HepG2 (cell line): ENCODE results near the gene SETD1A. TPM values are rescaled to one million over a fixed set of nuclear protein-coding genes. Genes with fewer than 3 reads are reported as not detected.

Experiments used
- CBX5 ChIP-seq: sonication (generic); formaldehyde crosslinking; IDR thresholded peaks from 2 replicates; pipeline ENCODE4 v1.4.0; 2020; ENCODE audit warnings: missing genetic modification reagents, borderline replicate concordance
- CREBL2 ChIP-seq: sonication (generic); formaldehyde crosslinking; IDR thresholded peaks from 2 replicates; pipeline ENCODE4 v1.8.1; 2023; ENCODE audit warnings: missing genetic modification reagents, mild to moderate bottlenecking, borderline replicate concordance
- CREM ChIP-seq, 2 experiments: sonication (generic) in 1 of 2; formaldehyde crosslinking in 1 of 2; IDR thresholded peaks; 2 replicates each; pipeline versions ENCODE4 v1.4.0 to v1.6.1; 2016 to 2020; ENCODE audit warnings: antibody characterized with exemption in 1 of 2, mild to moderate bottlenecking in 1 of 2, missing genetic modification reagents in 1 of 2
- FOXA3 ChIP-seq: IDR thresholded peaks from 2 replicates; pipeline ENCODE4 v1.6.1; 2016; ENCODE audit warnings: missing genetic modification reagents, missing compliant biosample characterization
- KDM5B ChIP-seq: sonication (generic); formaldehyde crosslinking; IDR thresholded peaks from 2 replicates; pipeline ENCODE4 v1.4.0; 2020; ENCODE audit warnings: missing genetic modification reagents, mild to moderate bottlenecking, borderline replicate concordance
- PRPF4 ChIP-seq: fragments of 200-400 bp; formaldehyde crosslinking; IDR thresholded peaks from 2 replicates; pipeline ENCODE4 v1.6.1; 2016; ENCODE audit warnings: low read length, low read depth; ENCODE audit not compliant: poor library complexity, severe bottlenecking
- RFX1 ChIP-seq: fragments of 450-650 bp; IDR thresholded peaks from 2 replicates; pipeline ENCODE4 v1.6.1; 2017
- SP2 ChIP-seq: sonication (generic); formaldehyde crosslinking; IDR thresholded peaks from 2 replicates; pipeline ENCODE4 v1.5.1; 2020; ENCODE audit warnings: mild to moderate bottlenecking, missing genetic modification reagents
- THYN1 ChIP-seq: sonication (generic); formaldehyde crosslinking; IDR thresholded peaks from 2 replicates; pipeline ENCODE4 v1.8.1; 2023; ENCODE audit warnings: low read depth, mild to moderate bottlenecking, moderate library complexity, missing genetic modification reagents, borderline replicate concordance
- ZBTB37 ChIP-seq: sonication (generic); formaldehyde crosslinking; IDR thresholded peaks from 2 replicates; pipeline ENCODE4 v1.4.0; 2020; ENCODE audit warnings: mild to moderate bottlenecking, missing genetic modification reagents
- ZFP91 ChIP-seq: sonication (generic); formaldehyde crosslinking; IDR thresholded peaks from 2 replicates; pipeline ENCODE4 v1.9.0; 2022; ENCODE audit warnings: missing genetic modification reagents, mild to moderate bottlenecking, borderline replicate concordance
- ZHX2 ChIP-seq, 2 experiments: sonication (generic) in 1 of 2; formaldehyde crosslinking in 1 of 2; IDR thresholded peaks; 2 replicates each; pipeline versions ENCODE4 v1.6.1 to v1.9.0; 2014 to 2022; ENCODE audit warnings: antibody characterized with exemption in 1 of 2, borderline replicate concordance in 1 of 2, inconsistent platforms in 1 of 2, low read depth in 1 of 2, missing genetic modification reagents in 1 of 2
- ZMYM3 ChIP-seq: sonication (generic); formaldehyde crosslinking; IDR thresholded peaks from 2 replicates; pipeline ENCODE4 v1.5.1; 2020; ENCODE audit warnings: mild to moderate bottlenecking, missing genetic modification reagents
- ZNF570 ChIP-seq: sonication (generic); formaldehyde crosslinking; IDR thresholded peaks from 2 replicates; pipeline ENCODE4 v1.4.0; 2020; ENCODE audit warnings: mild to moderate bottlenecking, missing genetic modification reagents, borderline replicate concordance
- ZNF607 ChIP-seq: sonication (generic); formaldehyde crosslinking; IDR thresholded peaks from 2 replicates; pipeline ENCODE4 v1.5.1; 2020; ENCODE audit warnings: missing genetic modification reagents, mild to moderate bottlenecking, borderline replicate concordance
- polyA plus RNA-seq, 8 experiments: library from polyadenylated mRNA; depleted of rRNA in 3 of 8; stranded (reverse) in 7 of 8; unstranded in 1 of 8; fragments of >200 nt; fragmentation: Illumina TruSeq in 4 of 8; extraction: Trizol in 4 of 8; gene quantifications; 2 replicates each; pipeline versions ENCODE4 v1.2.1 to v1.2.3, GENCODE V29; 2011 to 2016; ENCODE audit warnings: low read depth in 4 of 8, missing spikeins in 1 of 8, mixed read lengths in 1 of 8; ENCODE audit not compliant: insufficient read depth in 1 of 8
- total RNA-seq, 5 experiments: library from RNA; depleted of rRNA; stranded (reverse); fragments of >200 nt; fragmentation: Illumina TruSeq; extraction: Trizol; gene quantifications; 2 replicates each; pipeline ENCODE4 v1.2.3, GENCODE V29; 2016; ENCODE audit warnings: low read depth in 1 of 5

SETD1A gene
- total and polyA plus RNA-seq, 2 of the 13 experiments (the other 11 are each of a cell fraction or from before 2014, with no cell fraction given) = 3.8 to 5.6 TPM

GRCh38 chr16:30922960-30923535, 34.5 kb upstream of the SETD1A start (continued):
- TF ChIP-seq ZHX2 (IDR thresholded peaks at IDR 0.05; ENCODE audit: low read depth) (peak; percentile 86; the same call in 1 of the 2 replicates), ZHX2 (CRISPR knock-in tag; IDR thresholded peaks at IDR 0.05; ENCODE audit: borderline replicate concordance) (no peak), ZBTB37 (CRISPR knock-in tag) (no peak), KDM5B (CRISPR knock-in tag) (peak; percentile 62; the same call in 1 of the 2 replicates), THYN1 (CRISPR knock-in tag) (peak; percentile 16; the same call in 1 of the 2 replicates), CREBL2 (CRISPR knock-in tag) (peak; percentile 45; the same call in 1 of the 2 replicates), CBX5 (CRISPR knock-in tag) (0 out of 2 replicates have a peak, but pooled peaks have one; percentile 35), SP2 (CRISPR knock-in tag) (peak; percentile 69), ZNF570 (CRISPR knock-in tag) (no peak), ZNF607 (CRISPR knock-in tag) (no peak), RFX1 (no peak), FOXA3 (CRISPR knock-in tag) (0 out of 2 replicates have a peak, but pooled peaks have one; percentile 54), CREM (IDR thresholded peaks at IDR 0.05) (peak; percentile 92), CREM (CRISPR knock-in tag; IDR thresholded peaks at IDR 0.05) (no peak), PRPF4 (no peak), ZFP91 (CRISPR knock-in tag) (peak; percentile 68; the same call in 1 of the 2 replicates), ZMYM3 (CRISPR knock-in tag) (no peak)
